EH (cell line): ENCODE measurements around the gene CCDC70.
"Not testable (repeated sequence)": the region's sequence is repeated elsewhere in the genome, so short reads cannot be mapped to it uniquely, and the experiment has no call there.

ENCODE experiments used
- DNase-seq: peaks from one replicate; pipeline ENCODE4 v3.0.0-alpha.2; 2015; ENCODE audit warnings: low read depth

CCDC70 gene

GRCh38 chr13:51861723-51862300, at the start of gene CCDC70:
Gene CCDC70, plus strand, starts transcription at chr13:51861969. Its CDS starts 3,443 bp downstream, at chr13:51865412.
- DNase-seq: peak; percentile 18

GRCh38 chr13:51814071-51814470, 47.7 kb upstream of the CCDC70 start:
- no peak for DNase-seq

GRCh38 chr13:51814825-51815650, 46.7 kb upstream of the CCDC70 start:
- peak; percentile 65 for DNase-seq

- no peak for DNase-seq
Measured at GRCh38 chr13:51815848-51816247, 45.9 kb upstream of the CCDC70 start.

GRCh38 chr13:51816604-51817249, 45.0 kb upstream of the CCDC70 start:
- DNase-seq: no peak

- DNase-seq: no peak
Measured at GRCh38 chr13:51817717-51818116, 44.1 kb upstream of the CCDC70 start.

- no peak for DNase-seq
Measured at GRCh38 chr13:51818276-51818675, 43.5 kb upstream of the CCDC70 start.

GRCh38 chr13:51818781-51819511, 42.8 kb upstream of the CCDC70 start:
- peak; percentile 44 for DNase-seq

GRCh38 chr13:51819544-51819943, 42.2 kb upstream of the CCDC70 start:
- no peak for DNase-seq

GRCh38 chr13:51820016-51820597, 41.7 kb upstream of the CCDC70 start:
- no peak for DNase-seq

- DNase-seq: no peak
Measured at GRCh38 chr13:51821606-51822005, 40.2 kb upstream of the CCDC70 start.

- DNase-seq: no peak
Measured at GRCh38 chr13:51822106-51822815, 39.5 kb upstream of the CCDC70 start.

- DNase-seq: no peak
Measured at GRCh38 chr13:51823359-51823758, 38.4 kb upstream of the CCDC70 start.

GRCh38 chr13:51823863-51824262, 37.9 kb upstream of the CCDC70 start:
- no peak for DNase-seq

- DNase-seq: not testable (repeated sequence)
Measured at GRCh38 chr13:51824712-51825111, 37.1 kb upstream of the CCDC70 start.

- peak; percentile 19 for DNase-seq
Measured at GRCh38 chr13:51825165-51825592, 36.6 kb upstream of the CCDC70 start.

- no peak for DNase-seq
Measured at GRCh38 chr13:51825681-51826254, 36.0 kb upstream of the CCDC70 start.

GRCh38 chr13:51826606-51827005, 35.2 kb upstream of the CCDC70 start:
- peak; percentile 36 for DNase-seq

GRCh38 chr13:51827254-51827653, 34.5 kb upstream of the CCDC70 start:
- no peak for DNase-seq

GRCh38 chr13:51828730-51829567, 32.8 kb upstream of the CCDC70 start:
- no peak for DNase-seq
